H1 (cell line): ENCODE results near the gene ZNF83. TPM values are rescaled to one million over a fixed set of nuclear protein-coding genes. Genes with fewer than 3 reads are reported as not detected.
"Not testable (repeated sequence)": the region's sequence is repeated elsewhere in the genome, so short reads cannot be mapped to it uniquely, and the experiment has no call there.

ENCODE experiments used
- CTCF ChIA-PET: fragments of 300-600 bp; sonication (Branson Sonifier 250); formaldehyde crosslinking; loops from one replicate; lab custom pipeline; 2021; ENCODE audit not compliant: partially characterized antibody; lab: Charles Lee
- POLR2A ChIA-PET: fragments of 300-600 bp; sonication (Branson Sonifier 250); formaldehyde crosslinking; loops from one replicate; lab custom pipeline; 2021; ENCODE audit warnings: inconsistent platforms; ENCODE audit not compliant: partially characterized antibody; lab: Charles Lee
- DNase-seq, 2 experiments: peaks; one replicate each; pipeline versions ENCODE4 v3.0.0 to v3.0.0-alpha.2; 2010 to 2022; ENCODE audit warnings: low spot score in 2 of 2, low read depth in 1 of 2, mixed read lengths in 1 of 2
- FAIRE-seq: peaks from 2 replicates; lab custom pipeline; 2011; peaks lifted over from hg19 to GRCh38; lab: Jason Lieb, UNC
- H2AFZ ChIP-seq: 2 replicates; pipeline ENCODE4 v1.8.1; 2012; ENCODE audit warnings: low read length, inconsistent platforms
- H2AK5ac ChIP-seq: 2 replicates; pipeline ENCODE4 v1.6.1; 2013; ENCODE audit warnings: low read depth, low read length
- H2BK120ac ChIP-seq: replicated peaks from 2 replicates; pipeline ENCODE3; 2013; ENCODE audit warnings: low read depth, low read length, inconsistent platforms
- H2BK12ac ChIP-seq: 2 replicates; pipeline ENCODE4 v1.6.1; 2013; ENCODE audit warnings: low read depth, low read length
- H2BK15ac ChIP-seq: 2 replicates; pipeline ENCODE4 v1.6.1; 2013; ENCODE audit warnings: low read length
- H2BK20ac ChIP-seq: 2 replicates; pipeline ENCODE4 v1.6.1; 2013; ENCODE audit warnings: low read length
- H2BK5ac ChIP-seq: 2 replicates; pipeline ENCODE4 v1.6.1; 2013; ENCODE audit warnings: low read depth, low read length
- H3K14ac ChIP-seq: 2 replicates; pipeline ENCODE4 v1.6.1; 2013; ENCODE audit warnings: inconsistent platforms; ENCODE audit not compliant: insufficient read length
- H3K18ac ChIP-seq: 2 replicates; pipeline ENCODE4 v1.6.1; 2013; ENCODE audit warnings: low read length; ENCODE audit errors: extremely low read depth
- H3K23ac ChIP-seq: 2 replicates; pipeline ENCODE4 v1.6.1; 2013; ENCODE audit warnings: inconsistent platforms; ENCODE audit not compliant: insufficient read length
- H3K23me2 ChIP-seq: 2 replicates; pipeline ENCODE4 v1.6.1; 2013; ENCODE audit warnings: low read depth, low read length
- H3K27ac ChIP-seq: 2 replicates; pipeline ENCODE4 v1.6.1; 2011; ENCODE audit warnings: low read depth, low read length, inconsistent platforms
- H3K27me3 ChIP-seq, 4 experiments: replicated peaks in 1 of 4; 1 replicate in 1 of 4; 2 replicates in 3 of 4; pipeline versions ENCODE4 v1.6.1 to v1.8.1; 2011 to 2013; ENCODE audit warnings: low read length in 3 of 4, mild to moderate bottlenecking in 3 of 4, inconsistent platforms in 2 of 4, mixed read lengths in 2 of 4, moderate library complexity in 1 of 4; ENCODE audit not compliant: control insufficient read depth in 3 of 4, insufficient read depth in 3 of 4; ENCODE audit errors: extremely low read depth in 1 of 4
- H3K36me3 ChIP-seq, 4 experiments: 2 replicates each; pipeline versions ENCODE4 v1.6.1 to v1.8.1; 2011 to 2013; ENCODE audit warnings: mild to moderate bottlenecking in 4 of 4, low read length in 3 of 4, moderate library complexity in 2 of 4, control low read depth in 1 of 4, inconsistent platforms in 1 of 4; ENCODE audit not compliant: insufficient read depth in 4 of 4, control insufficient read depth in 2 of 4
- H3K4ac ChIP-seq: replicated peaks from 2 replicates; pipeline ENCODE3; 2013; ENCODE audit warnings: low read length, low read depth, mixed read lengths, inconsistent platforms; ENCODE audit not compliant: insufficient read length
- H3K4me1 ChIP-seq, 4 experiments: replicated peaks in 1 of 4; 1 replicate in 1 of 4; 2 replicates in 3 of 4; pipeline versions ENCODE4 v1.6.1 to v1.8.1; 2011 to 2013; ENCODE audit warnings: low read length in 3 of 4, inconsistent platforms in 2 of 4, mixed read lengths in 1 of 4; ENCODE audit not compliant: insufficient read depth in 4 of 4, control insufficient read depth in 3 of 4
- H3K4me2 ChIP-seq, 2 experiments: 2 replicates each; pipeline versions ENCODE4 v1.6.1 to v1.8.1; 2011 to 2013; ENCODE audit warnings: low read depth in 2 of 2, low read length in 2 of 2, control low read depth in 1 of 2, inconsistent platforms in 1 of 2, mild to moderate bottlenecking in 1 of 2; ENCODE audit not compliant: insufficient read depth in 1 of 2
- H3K4me3 ChIP-seq, 4 experiments: fragments of 200-600, 300-600 bp in 1 of 4; sonication (generic), shearing (Covaris generic), sonication (Bioruptor Twin) in 1 of 4; 2 replicates each; pipeline versions ENCODE4 v1.5.1 to v1.8.1; 2011 to 2016; ENCODE audit warnings: low read length in 4 of 4, low read depth in 3 of 4, control low read depth in 2 of 4, inconsistent platforms in 2 of 4, mild to moderate bottlenecking in 2 of 4, mixed read lengths in 1 of 4, moderate library complexity in 1 of 4; ENCODE audit not compliant: insufficient read depth in 2 of 4; ENCODE audit errors: extremely low read depth in 1 of 4
- H3K56ac ChIP-seq: replicated peaks from 2 replicates; pipeline ENCODE3; 2013; ENCODE audit warnings: low read depth, mild to moderate bottlenecking, mixed read lengths, low read length, inconsistent platforms; ENCODE audit not compliant: insufficient read length
- H3K79me1 ChIP-seq: 2 replicates; pipeline ENCODE4 v1.6.1; 2013; ENCODE audit warnings: low read depth, low read length, control low read depth
- H3K79me2 ChIP-seq, 2 experiments: 2 replicates each; pipeline versions ENCODE4 v1.6.1 to v1.8.1; 2012 to 2013; ENCODE audit warnings: low read length in 2 of 2, mild to moderate bottlenecking in 2 of 2, inconsistent platforms in 1 of 2; ENCODE audit not compliant: insufficient read depth in 2 of 2, control insufficient read depth in 1 of 2
- H3K9ac ChIP-seq, 4 experiments: replicated peaks in 1 of 4; 1 replicate in 1 of 4; 2 replicates in 3 of 4; pipeline versions ENCODE4 v1.6.1 to v1.8.1; 2011 to 2013; ENCODE audit warnings: low read depth in 3 of 4, low read length in 3 of 4, control low read depth in 2 of 4, mild to moderate bottlenecking in 2 of 4, moderate library complexity in 2 of 4, inconsistent platforms in 1 of 4; ENCODE audit errors: extremely low read depth in 1 of 4
- H3K9me3 ChIP-seq, 2 experiments: 2 replicates each; pipeline versions ENCODE4 v1.6.1 to v1.8.1; 2012 to 2013; ENCODE audit warnings: mild to moderate bottlenecking in 2 of 2, moderate library complexity in 2 of 2, control low read depth in 1 of 2, inconsistent platforms in 1 of 2, low read depth in 1 of 2, low read length in 1 of 2, mixed read lengths in 1 of 2; ENCODE audit not compliant: insufficient read depth in 2 of 2
- H4K20me1 ChIP-seq, 2 experiments: replicated peaks in 1 of 2; 2 replicates each; pipeline versions ENCODE3 to v1.8.1; 2011 to 2013; ENCODE audit warnings: inconsistent platforms in 2 of 2, low read length in 2 of 2, mild to moderate bottlenecking in 1 of 2; ENCODE audit not compliant: insufficient read depth in 2 of 2, control insufficient read depth in 1 of 2
- H4K5ac ChIP-seq: 2 replicates; pipeline ENCODE4 v1.6.1; 2013; ENCODE audit warnings: low read length, low read depth, mixed read lengths, inconsistent platforms; ENCODE audit not compliant: insufficient read length
- H4K8ac ChIP-seq: 2 replicates; pipeline ENCODE4 v1.8.0; 2013; ENCODE audit warnings: mild to moderate bottlenecking, moderate library complexity, low read length, inconsistent platforms; ENCODE audit not compliant: insufficient read depth; ENCODE audit errors: extremely low read depth
- H4K91ac ChIP-seq: replicated peaks from 2 replicates; pipeline ENCODE3; 2013; ENCODE audit warnings: low read length, mixed read lengths, inconsistent platforms; ENCODE audit not compliant: insufficient read length
- ASH2L ChIP-seq: fragments of 200-600, 300-600 bp; sonication (generic); IDR thresholded peaks from one replicate; pipeline ENCODE4 v1.7.1; 2017; ENCODE audit warnings: low read length
- EGR1 ChIP-seq: IDR thresholded peaks from 2 replicates; pipeline ENCODE4 v1.6.1; 2011; ENCODE audit warnings: low read depth, low read length, borderline replicate concordance
- GTF2F1 ChIP-seq: IDR thresholded peaks from 2 replicates; pipeline ENCODE4 v1.6.1; 2012; ENCODE audit warnings: low read depth, low read length, improper control_type of control experiment, borderline replicate concordance
- POLR2AphosphoS5 ChIP-seq: IDR thresholded peaks from 2 replicates; pipeline ENCODE4 v1.6.1; 2011; ENCODE audit warnings: low read depth, low read length
- TEAD4 ChIP-seq: IDR thresholded peaks from 2 replicates; pipeline ENCODE4 v1.6.1; 2012; ENCODE audit warnings: low read depth, low read length, inconsistent platforms, mixed read lengths
- WGBS, 2 experiments: shearing (Covaris generic) in 1 of 2; methylation state at CpG; one replicate each; pipeline versions ENCODE4 v1.1.6 to v1.1.7; 2013 to 2015; ENCODE audit warnings: low lambda C conversion rate in 2 of 2, mixed read lengths in 2 of 2, inconsistent platforms in 1 of 2, low coverage in 1 of 2, missing lambda C conversion rate in 1 of 2; ENCODE audit not compliant: insufficient replicate concordance in 2 of 2, insufficient coverage in 1 of 2, insufficient read length in 1 of 2; ENCODE audit errors: extremely low coverage in 1 of 2, missing lambda C conversion rate in 1 of 2; 5-methylcytosine and 5-hydroxymethylcytosine counted together
- polyA plus RNA-seq, 7 experiments: library from polyadenylated mRNA; depleted of rRNA in 3 of 7; stranded (reverse) in 5 of 7; unstranded in 2 of 7; fragments of >200 nt in 5 of 7; fragments of 200-250 nt in 2 of 7; gene quantifications; 1 replicate in 5 of 7; 2 replicates in 1 of 7; 4 replicates in 1 of 7; pipeline versions ENCODE4 v1.2.1 to v1.2.3, GENCODE V29; 2011 to 2013; ENCODE audit warnings: missing spikeins in 2 of 7, mixed read lengths in 2 of 7
- total RNA-seq: library from RNA; stranded (reverse); fragmentation: NEBNext Ultra II Directional; extraction: Animal tissue kit (Norgen Biotek cat#: 25700); gene quantifications from 2 replicates; pipeline ENCODE4 v1.2.1, GENCODE V29; 2021
- TF ChIP-seq, protein P1 (sequence below): IDR thresholded peaks from 2 replicates; pipeline ENCODE4 v1.6.1; 2012; ENCODE audit warnings: inconsistent platforms

The ZNF83 gene
- total and polyA plus RNA-seq, 2 of the 8 experiments (the other 6 are each of a cell fraction or from before 2014, with no cell fraction given): 13.2 to 19.4 TPM

DNA sequence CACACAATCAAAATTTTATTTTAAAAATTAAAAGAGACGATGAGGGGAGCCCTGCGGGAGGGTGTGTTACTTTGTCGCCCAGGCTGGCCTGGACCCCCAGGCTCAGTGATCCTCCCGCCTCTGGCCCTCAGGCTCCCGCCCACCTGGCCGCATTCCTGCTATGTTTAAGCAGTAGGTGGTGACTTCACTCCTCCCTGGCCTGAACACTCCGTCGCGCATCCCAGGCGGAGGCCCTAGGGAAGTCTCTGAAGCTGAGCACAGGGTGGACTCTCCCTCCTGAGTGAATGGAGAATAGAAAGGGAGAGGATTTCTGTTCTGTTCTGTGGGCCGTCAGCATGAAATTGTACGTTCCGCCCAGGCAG, 68.5 kb downstream of the ZNF83 start:
- H4K91ac ChIP-seq, H3K4ac ChIP-seq, H3K14ac ChIP-seq, H3K56ac ChIP-seq, H2AFZ ChIP-seq, POLR2A ChIA-PET, H3K18ac ChIP-seq, H3K27me3 ChIP-seq, H4K20me1 ChIP-seq, H3K79me1 ChIP-seq, H2AK5ac ChIP-seq, H2BK120ac ChIP-seq, H3K79me2 ChIP-seq, H3K9me3 ChIP-seq, H2BK15ac ChIP-seq: not testable (repeated sequence)
- H2BK5ac ChIP-seq: peak overlapping the region; percentile 1; the same call in 1 of the 2 replicates
- peak overlapping the region; percentile 74 to 91 for H3K4me2 ChIP-seq
- peak overlapping the region; percentile 54 for H4K5ac ChIP-seq
- CTCF ChIA-PET: interaction anchor here (1.1 kb wide), 1 partner anchor 43 kb away, joined by 3 read pairs; no protein-coding TSS in a partner anchor
- peak; percentile 63 to 77 for DNase-seq
- TF ChIP-seq, protein P1, sequence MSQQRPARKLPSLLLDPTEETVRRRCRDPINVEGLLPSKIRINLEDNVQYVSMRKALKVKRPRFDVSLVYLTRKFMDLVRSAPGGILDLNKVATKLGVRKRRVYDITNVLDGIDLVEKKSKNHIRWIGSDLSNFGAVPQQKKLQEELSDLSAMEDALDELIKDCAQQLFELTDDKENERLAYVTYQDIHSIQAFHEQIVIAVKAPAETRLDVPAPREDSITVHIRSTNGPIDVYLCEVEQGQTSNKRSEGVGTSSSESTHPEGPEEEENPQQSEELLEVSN: peak; percentile 47
- TF ChIP-seq POLR2AphosphoS5 (peak; percentile 42; the same call in 1 of the 2 replicates), GTF2F1 (0 out of 2 replicates have a peak, but pooled peaks have one; percentile 9), ASH2L (peak; percentile 71), TEAD4 (peak; percentile 85), EGR1 (peak; percentile 28; the same call in 1 of the 2 replicates)
- TF ChIP-seq, all 59 proteins: peak for 6; not testable (repeated sequence) for 53
- not testable (repeated sequence) for H3K36me3 ChIP-seq, H2BK20ac ChIP-seq, H2BK12ac ChIP-seq, H3K4me1 ChIP-seq, FAIRE-seq, H4K8ac ChIP-seq, H3K23me2 ChIP-seq, H3K23ac ChIP-seq
- Histone ChIP-seq H3K9ac (peak overlapping the region in 2 of 4 experiments; percentile 34 to 43; a peak in 3 of 7 replicates), H3K4me3 (peak overlapping the region; percentile 25 to 96 (median 46); a peak in 7 of 8 replicates), H3K27ac (peak overlapping the region; percentile 75; the same call in 1 of the 2 replicates)
- 10% methylated on average over 10 of the region's 13 CpGs; no CpG with 5 or more reads in 1 of the 2 experiments for WGBS, 2 experiments
